ENCODE measurements around the gene TRIM28.
"Not testable (repeated sequence)": the region's sequence is repeated elsewhere in the genome, so short reads cannot be mapped to it uniquely, and the experiment has no call there.

The TRIM28 gene

DNA sequence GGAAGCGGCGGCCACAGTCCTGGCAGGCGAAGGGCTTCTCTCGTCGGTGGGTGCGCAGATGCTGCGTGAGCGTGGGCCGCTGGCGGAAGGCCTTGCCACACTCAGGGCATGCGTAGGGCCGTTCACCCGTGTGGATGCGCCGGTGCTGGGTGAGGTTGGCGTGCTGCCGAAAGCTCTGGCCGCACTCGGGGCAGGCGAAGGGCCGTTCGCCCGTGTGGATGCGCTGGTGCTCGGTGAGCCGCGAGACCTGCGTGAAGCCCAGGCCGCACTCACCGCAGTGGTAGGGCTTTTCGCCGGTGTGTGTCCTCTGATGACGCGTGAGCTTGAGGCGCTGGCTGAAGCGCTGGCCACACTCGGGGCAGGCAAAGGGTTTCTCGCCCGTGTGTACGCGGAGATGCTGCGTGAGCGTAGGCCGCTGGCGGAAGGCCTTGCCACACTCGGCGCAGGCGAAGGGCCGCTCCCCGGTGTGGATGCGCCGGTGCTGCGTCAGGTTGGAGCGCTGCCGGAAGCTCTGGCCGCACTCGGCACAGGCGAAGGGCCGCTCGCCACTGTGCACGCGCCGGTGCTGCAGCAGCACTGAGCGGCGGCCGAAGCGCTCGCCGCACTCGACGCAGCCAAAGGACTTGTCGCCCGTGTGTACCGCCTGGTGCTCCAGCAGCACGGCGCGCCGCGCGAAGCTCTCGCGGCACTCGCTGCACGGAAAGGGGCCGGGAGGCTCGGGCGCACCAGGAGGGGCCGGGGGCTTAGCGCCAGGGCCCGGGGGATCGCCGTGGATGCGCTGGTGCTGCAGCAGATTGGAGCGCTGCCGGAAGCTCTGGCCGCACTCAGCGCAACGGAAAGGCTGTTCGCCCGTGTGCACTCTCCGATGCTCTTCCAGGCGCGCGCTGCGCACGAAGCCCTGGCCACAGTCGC, 18.5 kb downstream of the TRIM28 start:
- peak; percentile 45 for DNase-seq

DNA sequence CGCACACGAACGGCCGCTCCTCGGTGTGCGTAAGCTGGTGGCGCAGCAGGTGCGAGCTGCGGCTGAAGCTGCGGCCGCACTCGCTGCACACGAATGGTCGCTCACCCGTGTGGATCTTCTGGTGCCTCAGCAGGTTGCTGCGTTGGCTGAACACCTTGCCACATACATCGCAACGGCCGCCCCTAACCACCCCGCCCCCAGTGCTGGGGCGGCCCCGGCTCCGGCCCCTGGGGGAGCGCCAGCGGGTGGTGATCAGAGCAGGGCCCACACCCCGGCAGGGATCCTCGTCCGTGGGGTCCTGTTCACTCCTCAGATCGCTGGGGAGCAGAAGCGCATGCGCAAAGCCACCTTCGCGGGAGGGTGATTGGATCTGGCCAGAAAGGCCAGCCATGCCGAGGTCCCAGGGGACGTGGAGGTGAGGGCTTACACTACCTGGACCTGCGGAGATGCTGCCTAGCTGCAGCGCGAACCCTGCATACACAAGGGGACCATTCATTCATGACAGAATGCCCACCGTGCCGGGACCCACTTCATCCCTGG, 19.2 kb downstream of the TRIM28 start:
- DNase-seq, result peak; percentile 46

DNA sequence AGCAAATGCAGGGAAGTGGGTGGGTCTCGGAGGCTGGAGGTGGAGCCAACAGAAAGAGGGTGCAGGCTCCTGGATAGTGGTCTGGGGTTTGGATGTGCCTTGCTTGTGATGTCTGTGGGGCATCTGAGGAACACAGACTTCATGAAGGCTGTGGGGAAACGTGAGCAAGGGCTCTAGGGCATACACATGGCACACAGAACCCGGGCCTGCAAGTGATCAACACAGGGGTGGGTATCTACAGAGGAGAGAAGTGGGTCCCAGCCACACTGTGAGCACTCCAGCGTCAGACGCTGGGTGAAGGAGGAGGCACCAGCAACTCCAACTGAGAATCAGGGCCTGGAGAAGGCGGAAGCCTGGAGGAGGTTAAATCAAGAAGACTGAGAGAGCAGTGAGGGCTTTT, 20.0 kb downstream of the TRIM28 start:
- DNase-seq, result no peak

DNA sequence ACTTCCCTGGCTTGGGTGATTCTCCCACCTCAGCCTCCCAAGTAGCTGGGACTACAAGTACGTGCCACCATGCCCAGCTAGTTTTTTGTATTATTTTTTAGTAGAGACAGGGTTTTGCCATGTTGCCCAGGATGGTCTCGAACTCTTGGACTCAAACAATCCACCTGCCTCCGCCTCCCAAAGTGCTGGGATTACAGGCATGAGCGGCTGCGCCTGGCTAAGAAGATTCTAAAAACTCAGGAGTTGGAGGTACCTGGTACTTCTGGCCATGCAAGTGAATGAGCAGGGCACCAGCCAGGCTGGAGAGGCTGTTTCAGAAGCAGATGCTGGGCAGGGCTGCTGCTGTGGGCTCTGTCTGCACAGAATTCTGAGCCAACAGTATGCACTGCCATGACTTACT, 23.1 kb downstream of the TRIM28 start:
- DNase-seq, result no peak

DNA sequence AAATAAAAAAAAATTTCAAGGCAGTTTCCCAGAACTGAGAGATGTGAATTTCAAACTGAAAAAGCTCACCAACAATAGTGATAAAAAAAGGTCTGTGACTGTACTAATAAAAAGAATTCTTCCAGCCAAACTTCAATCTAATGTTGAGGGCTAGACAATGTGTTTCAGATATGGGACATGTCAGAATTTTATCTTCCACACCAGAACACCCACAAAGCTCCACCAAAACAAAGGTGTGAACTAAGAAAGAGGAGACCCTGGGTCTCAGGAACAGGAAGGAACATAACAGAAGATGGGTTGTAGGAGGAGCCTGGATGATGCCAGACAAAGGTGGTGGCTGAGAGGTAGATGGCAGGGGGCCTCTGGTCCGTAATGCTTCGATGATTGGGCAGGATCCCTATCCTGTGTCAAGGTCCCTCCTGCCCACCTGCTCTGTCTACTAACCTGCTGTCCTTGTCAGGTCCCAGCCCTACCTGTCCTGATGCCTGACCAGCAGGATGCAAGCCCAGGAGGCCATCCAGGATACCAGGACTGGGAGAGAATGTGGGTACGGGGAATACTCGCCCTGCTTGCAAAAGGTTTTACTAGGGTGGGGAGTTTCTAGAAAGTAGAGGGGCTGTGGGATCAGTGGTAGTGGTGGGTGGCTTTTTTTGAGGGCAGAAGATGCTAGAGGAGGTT, 24.7 kb downstream of the TRIM28 start:
- DNase-seq, result no peak

DNA sequence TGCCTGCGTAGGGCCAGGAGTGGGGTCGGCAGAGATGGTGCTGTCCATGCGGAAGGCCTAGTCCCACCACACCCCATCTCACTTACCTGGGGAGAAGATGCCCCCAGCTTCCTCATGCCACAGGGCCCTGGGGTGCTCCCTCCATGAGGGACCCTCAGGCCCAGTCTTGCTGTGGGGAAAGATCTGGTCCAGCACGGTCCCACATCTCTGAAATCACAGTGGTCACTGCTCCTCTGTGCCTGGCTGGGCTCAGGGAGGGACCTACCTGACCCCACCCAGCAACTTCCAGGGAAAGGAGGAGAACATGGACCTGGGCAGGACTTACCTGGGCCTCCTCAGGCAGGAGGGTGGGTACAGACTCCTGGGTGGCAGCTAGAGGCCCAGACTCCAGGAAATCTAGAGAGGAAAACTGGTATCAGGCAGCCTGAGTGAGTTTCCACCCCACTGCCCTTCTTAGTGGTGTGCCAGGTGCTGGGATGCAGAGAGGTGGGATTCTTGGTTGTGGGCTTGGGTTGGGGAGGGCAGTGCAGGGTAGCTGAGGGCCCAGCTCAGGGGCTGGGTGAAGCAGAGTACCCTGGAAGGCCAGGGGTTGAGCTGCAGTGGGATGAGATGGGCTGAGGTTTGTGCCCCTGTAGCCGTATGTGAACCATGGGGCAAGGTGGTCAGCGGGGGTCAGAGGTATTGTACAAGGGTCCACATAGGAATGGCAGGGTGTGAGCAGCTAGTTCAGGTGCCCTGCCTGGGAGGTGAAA, 25.5 kb downstream of the TRIM28 start:
- DNase-seq, result no peak

DNA sequence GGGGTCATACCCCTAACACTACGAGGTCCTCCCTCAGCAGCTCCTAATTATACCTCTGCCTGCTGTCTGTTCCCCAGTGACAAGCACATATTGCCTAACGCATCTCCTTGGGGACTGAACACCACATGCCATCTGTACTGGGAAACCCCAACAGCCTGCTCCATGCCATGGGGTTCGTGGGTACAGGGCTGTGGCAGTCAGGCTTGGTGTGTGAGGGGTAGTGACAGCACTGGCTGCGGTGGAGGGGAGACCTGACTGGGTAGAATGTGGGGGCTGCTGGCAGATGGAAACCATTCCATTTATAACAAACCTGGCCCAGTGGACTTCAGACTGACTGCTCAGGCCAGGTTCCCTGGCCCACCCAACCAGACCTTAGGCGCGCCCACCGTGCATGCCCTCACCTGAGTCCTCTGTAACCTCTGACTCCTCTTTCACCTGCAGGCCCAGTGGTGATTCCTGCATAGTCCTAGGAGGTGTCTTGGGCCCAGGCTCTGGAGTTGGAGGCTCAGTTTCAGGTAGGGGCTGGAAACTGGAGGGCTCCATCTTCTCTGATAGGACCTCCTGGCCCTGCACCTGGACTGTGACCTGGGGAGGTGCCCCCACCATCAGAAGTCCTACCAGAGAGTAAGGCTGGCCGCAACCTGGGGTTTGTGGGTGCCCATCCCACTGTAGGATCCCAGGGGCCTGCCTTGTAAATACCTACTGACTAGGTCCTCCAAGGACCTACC, 26.2 kb downstream of the TRIM28 start:
- DNase-seq, result no peak

DNA sequence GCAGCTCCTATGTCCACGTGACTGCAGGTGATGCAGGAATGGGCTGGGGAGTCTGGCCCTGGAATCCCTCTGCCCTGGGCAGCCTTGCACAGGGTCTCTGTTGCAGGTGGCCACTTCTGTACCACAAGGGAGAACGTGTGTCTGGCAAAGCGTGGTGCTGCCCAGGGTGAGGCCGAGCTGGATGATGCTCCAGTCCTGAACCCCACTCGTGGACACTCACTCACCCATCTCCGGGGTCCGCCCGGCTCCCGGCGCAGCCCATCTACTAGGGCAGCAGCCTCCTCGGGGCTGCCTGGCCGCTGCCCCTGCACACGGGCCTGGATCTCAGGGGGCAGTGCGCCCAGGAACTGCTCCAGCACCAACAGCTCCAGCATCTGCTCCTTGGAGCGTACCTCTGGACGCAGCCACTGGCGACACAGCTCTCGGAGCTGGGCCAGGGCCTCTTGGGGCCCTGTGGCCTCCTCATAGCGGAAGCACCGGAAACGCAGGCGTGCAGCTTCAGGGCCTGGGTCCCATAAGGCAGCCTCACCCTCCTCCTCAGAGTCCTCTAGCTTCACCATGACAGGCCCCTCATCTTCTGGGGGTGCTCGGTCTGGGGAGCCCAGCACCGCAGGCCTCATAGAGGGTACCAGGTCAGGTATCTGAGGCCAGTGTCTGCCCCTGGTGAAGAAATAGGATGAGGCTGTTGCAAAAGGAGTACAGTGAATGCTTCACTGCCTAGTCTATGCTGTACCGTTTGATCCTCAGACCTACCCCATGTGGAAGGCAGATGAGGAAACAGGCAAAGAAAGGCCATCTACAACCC, 27.1 kb downstream of the TRIM28 start:
- no peak for DNase-seq

DNA sequence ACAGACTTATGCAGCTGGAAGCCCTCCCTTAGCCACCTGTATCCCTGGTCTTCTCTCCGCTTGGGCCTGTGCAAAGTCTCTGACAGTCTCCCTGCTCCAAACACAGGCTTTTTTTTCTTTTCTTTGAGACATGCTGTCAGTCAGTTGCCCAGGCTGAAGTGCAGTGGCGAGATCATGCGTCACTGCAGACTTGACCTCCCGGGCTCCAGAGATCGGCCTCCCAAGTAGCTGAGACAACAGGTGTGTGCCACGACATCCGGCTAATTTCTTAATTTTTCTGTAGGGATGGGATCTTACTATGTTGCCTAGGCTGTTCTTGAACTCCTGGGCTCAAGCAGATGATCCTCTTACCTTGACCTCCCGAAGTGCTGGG, 27.7 kb downstream of the TRIM28 start:
- DNase-seq, result no peak

DNA sequence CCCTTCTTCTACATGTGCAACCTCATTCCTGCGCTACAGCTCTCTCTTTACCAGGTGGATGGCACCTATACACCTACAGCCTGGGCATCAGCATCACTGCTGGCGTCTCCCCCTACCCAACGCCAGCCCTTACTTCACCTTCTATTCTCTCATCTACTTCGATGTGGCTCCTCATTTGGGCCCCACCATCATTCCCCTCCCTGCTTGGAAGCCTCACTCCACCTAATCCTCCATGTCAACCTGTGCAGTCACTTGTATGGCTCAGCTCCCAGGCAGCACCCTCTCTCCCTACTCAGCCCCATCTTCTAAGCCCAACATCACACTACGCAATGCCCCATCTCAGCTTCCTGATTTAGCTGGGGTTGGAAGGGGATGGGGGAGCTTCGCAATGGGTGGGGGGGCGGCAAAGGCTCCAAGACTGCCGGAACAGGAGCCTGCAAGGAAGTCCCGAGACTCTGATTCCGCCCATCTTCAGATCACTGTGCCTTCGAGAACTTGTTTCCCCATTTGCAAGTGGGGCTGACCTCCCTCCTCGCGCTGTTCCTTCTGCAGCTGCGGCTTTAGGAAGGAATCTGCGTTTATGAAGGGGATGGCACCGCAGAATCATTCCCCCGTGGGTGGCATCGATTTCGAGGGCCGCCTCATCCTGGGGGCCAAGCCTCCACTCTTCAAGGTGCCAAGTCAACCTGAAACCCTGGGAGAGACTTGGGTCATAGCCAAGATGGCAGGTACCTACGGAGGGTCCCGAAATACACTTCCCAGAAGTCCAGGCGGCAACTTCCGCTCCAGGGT, 28.4 kb downstream of the TRIM28 start:
- DNase-seq, result no peak

DNA sequence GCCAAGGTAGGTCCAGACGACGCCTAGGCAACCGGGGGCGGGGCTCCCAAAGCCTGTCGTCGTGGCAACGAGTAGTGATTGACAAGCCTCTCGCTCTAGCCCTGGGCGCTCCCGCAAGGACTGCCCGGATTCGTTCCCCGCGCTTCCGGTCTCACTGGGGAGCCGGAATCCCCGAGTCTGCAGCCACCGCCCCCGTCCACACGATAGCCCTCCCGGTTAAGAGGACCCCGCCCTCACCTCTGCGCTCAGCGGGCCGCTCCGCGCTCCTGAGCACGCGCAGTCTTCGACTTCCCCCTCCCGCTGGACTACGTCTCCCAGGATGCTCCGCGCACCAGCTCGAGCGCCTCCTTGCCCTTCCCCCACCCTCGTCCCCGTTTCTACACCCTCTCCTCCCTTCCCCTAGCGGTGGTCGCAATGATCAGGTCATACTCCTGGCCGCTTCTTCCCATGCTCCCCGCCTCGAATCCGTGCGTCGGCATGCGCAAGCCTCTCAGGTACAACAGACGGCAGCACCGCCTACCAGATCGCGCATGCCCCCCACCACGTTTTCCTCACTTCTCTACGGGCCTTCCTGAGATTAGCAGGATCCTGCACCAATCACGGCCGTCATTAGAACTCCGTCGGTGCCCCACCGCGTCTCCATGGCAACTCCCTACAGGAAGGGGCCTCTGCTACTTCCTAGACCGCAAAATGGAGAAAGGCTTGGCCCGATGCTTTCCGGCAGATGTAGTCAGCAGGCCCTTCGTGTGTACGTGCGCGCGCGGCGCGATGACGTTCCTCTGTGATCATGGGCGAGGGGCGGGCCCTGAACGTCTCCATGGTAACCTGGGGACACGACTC, 29.2 kb downstream of the TRIM28 start, which contains the start of gene MZF1:
Gene MZF1 (minus strand): TSS at position 518 of the 840 bp plus-strand sequence. CDS start 1,946 bp downstream, outside the sequence.
- peak; percentile 100 for DNase-seq

DNA sequence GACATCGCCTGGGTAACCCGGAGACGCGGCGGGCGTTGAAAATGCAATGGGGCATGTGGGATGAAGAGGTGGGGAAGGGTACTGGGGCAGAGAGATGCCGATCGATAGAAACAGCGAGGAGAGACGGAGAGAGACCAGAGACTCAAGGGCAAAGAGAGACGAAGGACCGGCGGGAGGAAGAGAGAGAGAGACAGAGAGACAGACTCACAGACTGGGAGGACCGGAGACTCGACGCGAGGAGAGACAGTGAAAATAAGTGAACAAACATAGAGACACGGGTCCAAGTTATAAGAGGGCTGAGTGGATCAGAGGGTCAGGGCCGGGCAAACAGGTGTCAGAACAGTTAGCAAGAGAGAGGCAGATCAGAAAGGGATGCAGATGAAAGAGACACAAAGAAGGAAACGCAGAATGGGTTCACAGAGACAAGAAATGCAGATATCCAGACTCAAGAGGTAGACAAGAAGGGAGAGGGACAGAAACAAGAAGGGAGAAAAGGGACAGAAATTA, 29.8 kb downstream of the TRIM28 start:
- no peak for DNase-seq

DNA sequence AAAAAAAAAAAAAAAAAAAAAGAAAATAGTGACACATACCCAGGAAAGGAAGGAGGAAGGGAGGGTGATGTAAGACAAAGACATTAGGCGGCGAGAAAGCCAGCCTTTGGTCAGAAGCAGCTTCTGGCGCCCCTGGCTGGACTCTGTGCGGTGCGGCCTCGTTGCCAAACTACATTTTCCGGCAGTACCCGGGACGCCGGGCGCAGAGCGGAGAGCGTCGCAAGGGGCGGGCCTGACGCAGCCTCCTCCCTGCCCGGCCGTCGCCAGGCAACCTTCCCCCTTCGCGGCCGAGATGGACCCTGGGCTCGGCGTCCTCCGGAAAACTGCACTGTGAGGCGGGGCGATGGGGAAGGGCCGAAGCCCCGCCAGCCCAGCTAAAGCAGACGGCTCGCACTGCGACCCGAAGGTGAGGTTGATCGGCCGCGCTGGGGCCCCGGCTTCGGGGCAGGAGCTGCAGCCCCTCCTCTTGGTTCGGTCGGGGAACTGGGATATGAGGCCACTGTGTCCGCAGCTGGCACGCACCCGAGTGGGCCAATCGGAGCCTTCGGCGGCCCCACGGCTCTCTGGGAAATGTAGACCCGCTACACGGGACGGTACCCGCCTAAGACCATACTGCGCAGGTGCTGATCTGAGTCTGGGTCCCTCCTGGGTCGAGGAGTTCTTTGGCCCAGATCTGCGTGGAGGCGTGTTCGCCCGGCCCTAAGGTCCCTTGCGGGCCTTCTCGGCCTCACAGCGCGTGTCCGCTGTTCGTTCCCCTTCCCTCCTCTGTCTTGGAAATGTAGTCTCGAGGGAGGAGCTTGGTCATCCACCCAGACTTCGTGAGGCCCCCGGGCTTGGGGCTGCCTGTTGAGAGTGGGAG, 31.5 kb downstream of the TRIM28 start:
- DNase-seq, result peak; percentile 85

DNA sequence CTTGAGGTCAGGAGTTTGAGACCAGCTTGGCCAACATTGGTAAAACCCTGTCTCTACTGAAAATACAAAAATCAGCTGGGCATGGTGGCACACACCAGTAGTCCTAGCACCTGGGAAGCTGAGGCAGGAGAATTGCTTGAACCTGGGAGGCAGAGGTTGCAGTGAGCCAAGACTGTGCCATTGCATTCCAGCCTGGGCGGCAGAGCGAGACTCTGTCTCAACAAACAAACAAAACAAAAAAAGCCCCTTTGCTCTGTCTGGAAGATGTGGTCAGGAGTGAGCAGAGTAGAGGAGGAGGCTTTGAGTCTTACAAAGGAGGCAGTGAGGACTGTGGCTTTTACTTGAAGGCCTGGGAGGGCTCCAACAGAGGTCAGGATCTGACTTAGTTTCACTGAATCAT, 33.7 kb downstream of the TRIM28 start:
- not testable (repeated sequence) for DNase-seq

DNA sequence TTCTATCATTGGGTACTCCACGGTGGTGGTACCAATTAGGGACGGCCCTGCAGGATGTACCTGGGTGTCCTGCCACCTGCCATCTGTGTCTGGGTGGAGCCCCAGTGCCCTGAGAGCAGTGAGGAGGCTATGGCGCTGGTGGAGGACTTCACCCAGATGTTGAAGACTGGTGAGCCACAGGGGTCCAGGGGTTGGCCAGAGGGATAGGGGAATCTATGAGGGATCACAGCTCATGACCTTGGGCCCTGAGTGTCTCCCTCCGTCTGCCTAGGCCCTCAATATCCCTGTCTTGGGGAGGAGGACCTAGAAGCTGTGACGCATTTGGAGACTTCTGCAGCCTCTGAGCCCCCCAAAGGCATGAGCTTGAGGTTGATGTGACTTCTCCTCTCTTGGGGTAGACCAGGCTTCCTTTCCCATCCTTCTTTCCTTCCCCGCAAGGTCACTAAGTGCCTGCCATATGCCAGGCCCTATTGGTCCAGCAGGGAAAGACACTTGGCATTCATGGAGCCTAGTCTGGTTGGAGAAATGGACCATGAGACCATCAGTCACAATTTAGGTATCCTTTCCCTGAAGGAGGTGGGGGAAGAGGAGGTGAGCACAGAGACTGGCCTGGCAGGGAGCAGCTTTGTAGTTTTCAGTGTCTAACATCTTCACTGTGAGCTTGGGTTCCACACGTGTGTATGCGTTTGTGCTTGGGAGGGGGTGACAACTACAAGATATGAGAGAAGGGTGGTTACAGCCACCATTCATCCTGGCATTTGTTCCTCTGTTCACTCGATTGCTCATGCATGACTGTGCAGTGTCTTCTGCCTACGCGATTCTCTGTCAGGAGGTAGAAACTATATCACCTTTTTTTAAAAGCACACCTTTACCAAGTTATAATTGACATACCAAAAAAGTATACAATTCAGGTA, 34.4 kb downstream of the TRIM28 start:
- DNase-seq, result no peak

DNA sequence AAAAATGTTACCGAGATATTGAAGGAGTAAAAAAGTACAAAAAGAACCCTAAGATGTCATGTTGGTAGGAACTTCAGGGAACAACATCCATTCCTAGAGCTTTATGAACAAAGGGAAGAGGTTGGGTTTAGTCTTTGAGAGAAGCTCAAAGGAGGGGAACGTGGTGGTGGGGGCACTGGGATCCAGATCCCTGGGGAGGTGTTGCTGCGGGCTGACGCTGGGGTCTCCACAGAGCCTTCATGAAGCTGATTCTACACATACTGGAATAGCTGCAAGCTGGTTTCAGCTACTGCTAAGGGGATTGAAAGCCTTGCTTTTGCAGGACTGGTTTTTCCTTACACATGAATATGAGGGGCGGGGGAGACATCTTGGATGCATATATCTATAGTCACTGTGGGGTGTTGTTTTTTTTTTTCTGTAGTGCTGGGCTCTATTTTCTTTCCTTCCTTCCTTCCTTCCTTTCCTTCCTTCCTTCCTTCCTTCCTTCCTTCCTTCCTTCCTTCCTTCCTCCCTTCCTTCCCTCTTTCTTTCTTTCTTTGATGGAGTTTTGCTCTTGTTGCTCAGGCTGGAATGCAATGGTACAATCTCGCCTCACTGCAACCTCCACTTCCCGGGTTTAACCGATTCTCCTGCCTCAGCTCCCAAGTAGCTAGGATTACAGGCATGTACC, 35.7 kb downstream of the TRIM28 start:
- no peak for DNase-seq

All from CD4-positive, alpha-beta T cell treated with Interleukin-21 for 1 hour (primary cell).